HepG2 (cell line): ENCODE measurements around the gene ARMH2. TPM values are rescaled to one million over a fixed set of nuclear protein-coding genes. Genes with fewer than 3 reads are reported as not detected.

Experiments used
- ARHGAP35 ChIP-seq: sonication (generic); formaldehyde crosslinking; IDR thresholded peaks from 2 replicates; pipeline ENCODE4 v1.9.0; 2022; ENCODE audit warnings: mild to moderate bottlenecking, inconsistent platforms, moderate library complexity, missing genetic modification reagents, borderline replicate concordance
- ATAD3A ChIP-seq: sonication (generic); formaldehyde crosslinking; IDR thresholded peaks from 2 replicates; pipeline ENCODE4 v1.4.0; 2020; ENCODE audit warnings: missing genetic modification reagents
- DPF2 ChIP-seq: sonication (generic); formaldehyde crosslinking; IDR thresholded peaks from 2 replicates; pipeline ENCODE4 v1.4.0; 2020; ENCODE audit warnings: mild to moderate bottlenecking, low read depth, missing genetic modification reagents, borderline replicate concordance
- EZH2 ChIP-seq: conservative IDR thresholded peaks from 2 replicates; pipeline ENCODE4 v1.6.1; 2012; ENCODE audit warnings: mild to moderate bottlenecking, low read depth, low read length, moderate library complexity
- GZF1 ChIP-seq: sonication (generic); formaldehyde crosslinking; IDR thresholded peaks from 2 replicates; pipeline ENCODE4 v1.5.1; 2020; ENCODE audit warnings: mild to moderate bottlenecking, missing genetic modification reagents
- HNRNPK ChIP-seq: fragments of 200-400 bp; formaldehyde crosslinking; IDR thresholded peaks from 2 replicates; pipeline ENCODE4 v1.6.1; 2018; ENCODE audit warnings: low read length, low read depth, moderate library complexity, mild to moderate bottlenecking; ENCODE audit not compliant: poor library complexity, severe bottlenecking
- PPARG ChIP-seq: conservative IDR thresholded peaks from 2 replicates; pipeline ENCODE4 v1.6.1; 2016; ENCODE audit warnings: missing biosample characterization, missing genetic modification reagents
- RFXAP ChIP-seq: sonication (generic); formaldehyde crosslinking; IDR thresholded peaks from 2 replicates; pipeline ENCODE4 v1.4.0; 2020; ENCODE audit warnings: missing genetic modification reagents, borderline replicate concordance
- SALL1 ChIP-seq: sonication (generic); formaldehyde crosslinking; IDR thresholded peaks from 2 replicates; pipeline ENCODE4 v1.8.0; 2022; ENCODE audit warnings: mild to moderate bottlenecking, missing genetic modification reagents
- SCMH1 ChIP-seq: sonication (generic); formaldehyde crosslinking; IDR thresholded peaks from 2 replicates; pipeline ENCODE4 v1.9.0; 2021; ENCODE audit warnings: missing genetic modification reagents, mild to moderate bottlenecking, borderline replicate concordance
- SIX1 ChIP-seq: sonication (generic); formaldehyde crosslinking; IDR thresholded peaks from 2 replicates; pipeline ENCODE4 v1.4.0; 2020; ENCODE audit warnings: missing genetic modification reagents, borderline replicate concordance
- SNAI1 ChIP-seq: sonication (generic); formaldehyde crosslinking; IDR thresholded peaks from 2 replicates; pipeline ENCODE4 v1.5.0; 2020; ENCODE audit warnings: mild to moderate bottlenecking, missing genetic modification reagents, borderline replicate concordance
- STAT5B ChIP-seq: sonication (generic); formaldehyde crosslinking; IDR thresholded peaks from 2 replicates; pipeline ENCODE4 v1.4.0; 2020; ENCODE audit warnings: missing genetic modification reagents
- TARDBP ChIP-seq: sonication (generic); formaldehyde crosslinking; IDR thresholded peaks from 2 replicates; pipeline ENCODE4 v1.8.0; 2022; ENCODE audit warnings: mild to moderate bottlenecking, missing genetic modification reagents
- ZEB1 ChIP-seq: IDR thresholded peaks from 2 replicates; pipeline ENCODE4 v1.6.1; 2012; ENCODE audit warnings: mild to moderate bottlenecking, low read depth, inconsistent platforms; ENCODE audit not compliant: insufficient replicate concordance
- ZNF230 ChIP-seq: sonication (generic); formaldehyde crosslinking; IDR thresholded peaks from 2 replicates; pipeline ENCODE4 v1.4.0; 2020; ENCODE audit warnings: mild to moderate bottlenecking, missing genetic modification reagents
- ZNF274 ChIP-seq: sonication (generic); formaldehyde crosslinking; IDR thresholded peaks from 2 replicates; pipeline ENCODE4 v1.5.1; 2020; ENCODE audit warnings: mild to moderate bottlenecking, missing genetic modification reagents
- ZNF3 ChIP-seq: IDR thresholded peaks from 2 replicates; pipeline ENCODE4 v1.7.0; 2017; ENCODE audit warnings: inconsistent platforms
- ZNF431 ChIP-seq: sonication (generic); formaldehyde crosslinking; IDR thresholded peaks from 2 replicates; pipeline ENCODE4 v1.9.0; 2022; ENCODE audit warnings: missing genetic modification reagents, low read depth, mild to moderate bottlenecking, borderline replicate concordance
- ZNF557 ChIP-seq: sonication (generic); formaldehyde crosslinking; IDR thresholded peaks from 2 replicates; pipeline ENCODE4 v1.4.0; 2020; ENCODE audit warnings: missing genetic modification reagents
- ZNF574 ChIP-seq: sonication (generic); formaldehyde crosslinking; IDR thresholded peaks from 2 replicates; pipeline ENCODE4 v1.4.0; 2020; ENCODE audit warnings: missing genetic modification reagents
- ZNF629 ChIP-seq: sonication (generic); formaldehyde crosslinking; conservative IDR thresholded peaks from 2 replicates; pipeline ENCODE4 v1.5.0; 2020; ENCODE audit warnings: missing genetic modification reagents
- ZNF691 ChIP-seq: sonication (generic); formaldehyde crosslinking; IDR thresholded peaks from 2 replicates; pipeline ENCODE4 v1.4.0; 2020; ENCODE audit warnings: missing genetic modification reagents, low read depth, mild to moderate bottlenecking, borderline replicate concordance
- ZNF773 ChIP-seq: sonication (generic); formaldehyde crosslinking; IDR thresholded peaks from 2 replicates; pipeline ENCODE4 v1.4.0; 2020; ENCODE audit warnings: missing genetic modification reagents, borderline replicate concordance
- ZNF839 ChIP-seq: sonication (generic); formaldehyde crosslinking; IDR thresholded peaks from 2 replicates; pipeline ENCODE4 v1.4.0; 2020; ENCODE audit warnings: missing genetic modification reagents, mild to moderate bottlenecking, borderline replicate concordance
- ZZZ3 ChIP-seq: sonication (generic); formaldehyde crosslinking; IDR thresholded peaks from 2 replicates; pipeline ENCODE4 v1.4.0; 2020; ENCODE audit warnings: missing genetic modification reagents, mild to moderate bottlenecking, borderline replicate concordance
- polyA plus RNA-seq, 8 experiments: library from polyadenylated mRNA; depleted of rRNA in 3 of 8; stranded (reverse) in 7 of 8; unstranded in 1 of 8; fragments of >200 nt; fragmentation: Illumina TruSeq in 4 of 8; extraction: Trizol in 4 of 8; gene quantifications; 2 replicates each; pipeline versions ENCODE4 v1.2.1 to v1.2.3, GENCODE V29; 2011 to 2016; ENCODE audit warnings: low read depth in 4 of 8, missing spikeins in 1 of 8, mixed read lengths in 1 of 8; ENCODE audit not compliant: insufficient read depth in 1 of 8
- total RNA-seq, 5 experiments: library from RNA; depleted of rRNA; stranded (reverse); fragments of >200 nt; fragmentation: Illumina TruSeq; extraction: Trizol; gene quantifications; 2 replicates each; pipeline ENCODE4 v1.2.3, GENCODE V29; 2016; ENCODE audit warnings: low read depth in 1 of 5
- TF ChIP-seq, protein P1 (sequence below): sonication (generic); formaldehyde crosslinking; IDR thresholded peaks from 2 replicates; pipeline ENCODE4 v1.5.0; 2020; ENCODE audit warnings: missing genetic modification reagents

The ARMH2 gene
- total and polyA plus RNA-seq, 2 of the 13 experiments (the other 11 are each of a cell fraction or from before 2014, with no cell fraction given) = not detected

DNA sequence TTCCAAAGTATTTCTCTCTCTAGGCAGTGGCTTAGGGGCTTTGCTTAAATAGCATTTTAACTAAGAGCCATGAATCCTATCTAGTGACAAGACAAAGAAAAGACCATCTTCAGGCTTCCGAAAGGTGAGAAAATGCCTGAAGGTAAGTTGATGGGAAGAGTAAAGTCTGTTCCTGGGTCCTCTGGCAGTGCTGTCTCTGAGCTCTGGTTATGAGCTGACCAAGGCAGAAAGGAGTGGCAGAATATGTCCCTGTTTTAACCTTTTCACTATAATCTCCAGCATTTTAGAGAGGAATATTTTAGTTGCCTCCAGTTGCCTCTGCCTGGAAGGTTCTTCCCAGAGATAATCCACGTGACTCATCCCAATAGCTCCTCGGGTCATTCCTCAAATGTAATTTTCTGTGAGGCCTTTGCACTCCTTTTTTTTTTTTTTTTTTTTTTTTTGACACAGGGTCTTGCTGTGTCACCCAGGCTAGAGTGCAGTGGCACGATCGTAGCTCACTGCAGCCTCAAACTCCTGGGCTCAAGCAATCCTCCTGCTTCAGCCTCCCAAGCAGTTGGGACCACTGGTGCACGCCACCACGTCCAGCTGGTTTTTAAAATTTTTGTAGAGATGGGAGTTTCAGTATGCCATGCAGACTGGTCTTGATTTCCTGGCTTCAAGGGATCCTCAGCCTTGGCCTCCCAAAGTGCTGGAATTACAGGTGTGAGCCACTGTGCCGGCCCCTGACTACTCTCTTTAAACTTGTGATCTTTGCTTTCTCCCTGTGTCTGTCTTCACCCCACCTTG, 3.7 kb upstream of the ARMH2 start (continued):
- no peak for TF ChIP-seq ZNF230 (CRISPR knock-in tag)
- peak; percentile 53 for TF ChIP-seq SALL1 (CRISPR knock-in tag)
- TF ChIP-seq ARHGAP35 (CRISPR knock-in tag) = no peak
- TF ChIP-seq ZNF431 (CRISPR knock-in tag) = no peak
- no peak for TF ChIP-seq GZF1 (CRISPR knock-in tag)
- TF ChIP-seq ZNF274 (CRISPR knock-in tag) = no peak
- no peak for TF ChIP-seq ZNF691
- no peak for TF ChIP-seq SCMH1 (CRISPR knock-in tag)
- TF ChIP-seq HNRNPK = no peak
- no peak for TF ChIP-seq ZEB1
- TF ChIP-seq SIX1 (CRISPR knock-in tag) = no peak
- TF ChIP-seq, protein P1, sequence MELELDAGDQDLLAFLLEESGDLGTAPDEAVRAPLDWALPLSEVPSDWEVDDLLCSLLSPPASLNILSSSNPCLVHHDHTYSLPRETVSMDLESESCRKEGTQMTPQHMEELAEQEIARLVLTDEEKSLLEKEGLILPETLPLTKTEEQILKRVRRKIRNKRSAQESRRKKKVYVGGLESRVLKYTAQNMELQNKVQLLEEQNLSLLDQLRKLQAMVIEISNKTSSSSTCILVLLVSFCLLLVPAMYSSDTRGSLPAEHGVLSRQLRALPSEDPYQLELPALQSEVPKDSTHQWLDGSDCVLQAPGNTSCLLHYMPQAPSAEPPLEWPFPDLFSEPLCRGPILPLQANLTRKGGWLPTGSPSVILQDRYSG (CRISPR knock-in tag) = no peak
- TF ChIP-seq RFXAP (CRISPR knock-in tag) = 0 out of 2 replicates have a peak, but pooled peaks have one; percentile 50
- no peak for TF ChIP-seq ZNF839 (CRISPR knock-in tag)
- TF ChIP-seq PPARG (CRISPR knock-in tag) = no peak; the same call in 1 of the 2 replicates
- TF ChIP-seq ZNF557 = no peak
- 0 out of 2 replicates have a peak, but pooled peaks have one; percentile 26 for TF ChIP-seq DPF2 (CRISPR knock-in tag)
- TF ChIP-seq TARDBP (CRISPR knock-in tag) = no peak
- no peak for TF ChIP-seq ATAD3A (CRISPR knock-in tag)
- TF ChIP-seq STAT5B (CRISPR knock-in tag) = no peak
- no peak for TF ChIP-seq ZNF773 (CRISPR knock-in tag)
- 0 out of 2 replicates have a peak, but pooled peaks have one; percentile 10 for TF ChIP-seq ZNF629 (CRISPR knock-in tag)
- TF ChIP-seq ZZZ3 (CRISPR knock-in tag) = no peak
- TF ChIP-seq EZH2 = no peak
- TF ChIP-seq ZNF574 = no peak; the same call in 1 of the 2 replicates
- TF ChIP-seq SNAI1 (CRISPR knock-in tag) = no peak
- no peak for TF ChIP-seq ZNF3 (CRISPR knock-in tag)
